ENCODE results near the gene CDC42BPA.
"Not testable (repeated sequence)": the region's sequence is repeated elsewhere in the genome, so short reads cannot be mapped to it uniquely, and the experiment has no call there.

CDC42BPA gene

GRCh38 chr1:227308367-227309336 is 9.6 kb downstream of the CDC42BPA start:
- no peak for DNase-seq

GRCh38 chr1:227306689-227307088 is 11.6 kb downstream of the CDC42BPA start:
- no peak for DNase-seq

GRCh38 chr1:227305894-227306626 is 12.2 kb downstream of the CDC42BPA start:
- no peak for DNase-seq

GRCh38 chr1:227304665-227305064 is 13.6 kb downstream of the CDC42BPA start:
- no peak for DNase-seq

- DNase-seq = no peak
Observed at GRCh38 chr1:227303662-227304061, 14.6 kb downstream of the CDC42BPA start.

- DNase-seq = no peak
Observed at GRCh38 chr1:227300682-227301081, 17.6 kb downstream of the CDC42BPA start.

- DNase-seq = no peak
Observed at GRCh38 chr1:227299688-227300087, 18.6 kb downstream of the CDC42BPA start.

GRCh38 chr1:227299241-227299627 is 19.1 kb downstream of the CDC42BPA start:
- no peak for DNase-seq

GRCh38 chr1:227298512-227299240 is 19.6 kb downstream of the CDC42BPA start:
- DNase-seq = no peak

GRCh38 chr1:227297073-227297793 is 21.1 kb downstream of the CDC42BPA start:
- DNase-seq = no peak

- no peak for DNase-seq
Observed at GRCh38 chr1:227295609-227296008, 22.7 kb downstream of the CDC42BPA start.

GRCh38 chr1:227285745-227286144 is 32.5 kb downstream of the CDC42BPA start:
- DNase-seq = no peak

- DNase-seq = no peak
Observed at GRCh38 chr1:227281371-227281770, 36.9 kb downstream of the CDC42BPA start.

GRCh38 chr1:227280836-227281235 is 37.5 kb downstream of the CDC42BPA start:
- no peak for DNase-seq

- not testable (repeated sequence) for DNase-seq
Observed at GRCh38 chr1:227276156-227276693, 42.1 kb downstream of the CDC42BPA start.

- no peak for DNase-seq
Observed at GRCh38 chr1:227273557-227273956, 44.7 kb downstream of the CDC42BPA start.

- no peak for DNase-seq
Observed at GRCh38 chr1:227272428-227272827, 45.9 kb downstream of the CDC42BPA start.

- DNase-seq = no peak
Observed at GRCh38 chr1:227270554-227270953, 47.7 kb downstream of the CDC42BPA start.

GRCh38 chr1:227268943-227269342 is 49.3 kb downstream of the CDC42BPA start:
- DNase-seq = no peak

GRCh38 chr1:227265891-227266290 is 52.4 kb downstream of the CDC42BPA start:
- no peak for DNase-seq

GRCh38 chr1:227263869-227264268 is 54.4 kb downstream of the CDC42BPA start:
- no peak for DNase-seq

GRCh38 chr1:227261501-227261900 is 56.8 kb downstream of the CDC42BPA start:
- DNase-seq = no peak
